ENCODE results near the gene FXYD2.

The FXYD2 gene

DNA sequence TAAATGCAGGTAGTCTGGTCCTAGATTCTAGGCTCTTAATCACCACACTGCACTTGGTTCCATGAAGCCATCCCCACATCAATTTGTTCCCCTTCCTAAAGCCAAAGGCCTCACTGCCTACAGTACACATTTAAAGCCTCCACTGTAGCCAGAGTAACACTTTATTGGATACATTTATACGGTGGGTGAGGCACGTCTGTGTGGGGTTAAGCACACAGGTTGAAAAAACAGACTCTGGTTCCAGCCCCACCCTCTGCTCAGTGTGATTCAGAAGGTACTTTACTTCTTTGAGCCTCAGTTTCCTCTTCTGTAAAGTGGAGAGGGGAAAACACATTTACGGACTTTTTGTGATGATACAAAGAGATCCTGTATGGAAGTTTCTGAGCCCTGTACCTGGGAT lies 50.0 kb downstream of the FXYD2 start:
- TF ChIP-seq, protein P1, sequence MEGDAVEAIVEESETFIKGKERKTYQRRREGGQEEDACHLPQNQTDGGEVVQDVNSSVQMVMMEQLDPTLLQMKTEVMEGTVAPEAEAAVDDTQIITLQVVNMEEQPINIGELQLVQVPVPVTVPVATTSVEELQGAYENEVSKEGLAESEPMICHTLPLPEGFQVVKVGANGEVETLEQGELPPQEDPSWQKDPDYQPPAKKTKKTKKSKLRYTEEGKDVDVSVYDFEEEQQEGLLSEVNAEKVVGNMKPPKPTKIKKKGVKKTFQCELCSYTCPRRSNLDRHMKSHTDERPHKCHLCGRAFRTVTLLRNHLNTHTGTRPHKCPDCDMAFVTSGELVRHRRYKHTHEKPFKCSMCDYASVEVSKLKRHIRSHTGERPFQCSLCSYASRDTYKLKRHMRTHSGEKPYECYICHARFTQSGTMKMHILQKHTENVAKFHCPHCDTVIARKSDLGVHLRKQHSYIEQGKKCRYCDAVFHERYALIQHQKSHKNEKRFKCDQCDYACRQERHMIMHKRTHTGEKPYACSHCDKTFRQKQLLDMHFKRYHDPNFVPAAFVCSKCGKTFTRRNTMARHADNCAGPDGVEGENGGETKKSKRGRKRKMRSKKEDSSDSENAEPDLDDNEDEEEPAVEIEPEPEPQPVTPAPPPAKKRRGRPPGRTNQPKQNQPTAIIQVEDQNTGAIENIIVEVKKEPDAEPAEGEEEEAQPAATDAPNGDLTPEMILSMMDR (IDR thresholded peaks at IDR 0.05; ENCODE audit: control insufficient read depth, extremely low read depth, insufficient read depth): no peak
- no peak overlapping the region for H3K4me3 ChIP-seq (ENCODE audit: low read depth, low read length)
- no peak for DNase-seq (ENCODE audit: low read depth)

GRCh38 chr11:117772360-117772759 lies 52.2 kb downstream of the FXYD2 start:
- H3K4me3 ChIP-seq (ENCODE audit: low read depth, low read length): no peak overlapping the region
- DNase-seq (ENCODE audit: low read depth): no peak
- TF ChIP-seq, protein P1 (IDR thresholded peaks at IDR 0.05; ENCODE audit: control insufficient read depth, extremely low read depth, insufficient read depth): no peak

DNA sequence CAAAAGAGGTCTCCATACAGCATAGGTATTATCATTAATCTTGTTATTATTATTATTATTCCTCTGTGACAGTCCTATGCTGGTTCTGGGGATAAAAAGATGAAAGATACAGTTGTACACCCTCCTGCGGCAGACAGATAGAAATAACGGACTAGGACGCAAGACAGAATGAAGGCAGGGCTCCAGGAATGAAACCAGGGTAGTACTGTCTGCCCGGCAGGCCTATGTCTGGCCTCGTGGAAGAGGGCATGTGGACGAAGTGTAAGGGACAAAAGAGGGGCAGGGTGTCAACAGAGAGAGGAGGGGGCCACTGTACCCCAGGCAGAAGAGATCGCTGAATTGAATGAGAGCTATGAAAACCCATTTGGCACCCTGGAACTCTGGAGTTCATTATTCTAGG lies 52.7 kb downstream of the FXYD2 start:
- no peak for DNase-seq (ENCODE audit: low read depth)
- H3K4me3 ChIP-seq (ENCODE audit: low read depth, low read length): no peak overlapping the region
- TF ChIP-seq, protein P1 (IDR thresholded peaks at IDR 0.05; ENCODE audit: control insufficient read depth, extremely low read depth, insufficient read depth): no peak

DNA sequence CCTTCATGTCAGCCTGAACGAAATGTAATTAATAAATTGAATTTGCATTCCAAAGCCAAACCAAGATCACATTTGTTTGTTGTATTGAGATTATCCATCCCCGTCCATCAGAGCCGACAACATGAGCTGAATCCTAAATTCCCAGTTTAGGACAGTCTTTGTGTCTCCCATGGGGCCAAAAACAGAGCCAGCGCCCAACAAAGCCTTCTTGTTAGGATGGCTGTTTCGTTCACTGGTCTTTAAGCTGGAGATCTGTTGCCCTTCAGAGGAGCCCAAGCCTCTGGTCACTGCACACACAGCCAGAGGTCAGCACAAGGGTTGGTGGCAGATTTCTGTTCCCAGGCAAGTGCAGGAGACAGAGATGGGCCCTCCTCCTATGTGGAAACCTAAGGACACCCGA lies 53.3 kb downstream of the FXYD2 start:
- DNase-seq (ENCODE audit: low read depth): no peak
- TF ChIP-seq, protein P1 (IDR thresholded peaks at IDR 0.05; ENCODE audit: control insufficient read depth, extremely low read depth, insufficient read depth): no peak
- no peak overlapping the region for H3K4me3 ChIP-seq (ENCODE audit: low read depth, low read length)

DNA sequence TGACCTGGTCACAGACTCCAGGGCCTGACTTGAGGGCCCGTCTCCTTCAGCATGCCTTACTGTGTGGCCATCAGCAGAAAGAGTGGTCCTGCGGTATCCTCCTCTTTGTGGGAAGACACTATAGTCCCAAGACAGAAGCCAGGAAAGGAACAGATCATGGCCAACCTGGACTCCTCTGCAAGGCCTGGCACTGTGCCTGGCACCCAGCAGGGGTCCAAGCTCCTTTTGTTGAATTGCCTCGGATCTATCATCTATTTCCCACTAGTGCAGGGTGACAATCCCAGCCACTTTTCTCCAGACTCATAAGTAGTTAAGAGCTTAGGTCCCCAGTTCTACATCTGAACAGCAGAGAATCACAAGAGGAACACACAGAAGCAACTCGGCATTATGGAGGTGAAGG lies 54.5 kb downstream of the FXYD2 start:
- DNase-seq (ENCODE audit: low read depth): no peak
- TF ChIP-seq, protein P1 (IDR thresholded peaks at IDR 0.05; ENCODE audit: control insufficient read depth, extremely low read depth, insufficient read depth): no peak
- no peak overlapping the region for H3K4me3 ChIP-seq (ENCODE audit: low read depth, low read length)
